Neutrophil (primary cell): Measurements from ENCODE around the gene TBCCD1.
A peak's percentile ranks its signal among the peaks of the same experiment; 100 is the strongest.
"Not testable (repeated sequence)": the region's sequence is repeated elsewhere in the genome, so short reads cannot be mapped to it uniquely, and the experiment has no call there.

ENCODE experiments used
- H3K27ac ChIP-seq: fragments of 200-600 bp; sonication (generic); 2 replicates; pipeline ENCODE4 v1.5.1; 2016; ENCODE audit warnings: mild to moderate bottlenecking, moderate library complexity
- H3K27me3 ChIP-seq: fragments of 200-600 bp; sonication (generic); 2 replicates; pipeline ENCODE4 v1.6.0; 2016; ENCODE audit warnings: mild to moderate bottlenecking
- H3K36me3 ChIP-seq: fragments of 200-600 bp; sonication (generic); 2 replicates; pipeline ENCODE4 v1.5.1; 2017
- H3K4me1 ChIP-seq, 2 experiments: fragments of 200-600 bp in 1 of 2; sonication (generic) in 1 of 2; 1 replicate in 1 of 2; 2 replicates in 1 of 2; pipeline versions ENCODE4 v1.5.1 to v1.6.1; 2013 to 2016; ENCODE audit warnings: low read depth in 1 of 2, low read length in 1 of 2, mild to moderate bottlenecking in 1 of 2, moderate library complexity in 1 of 2; ENCODE audit not compliant: control insufficient read depth in 1 of 2, insufficient read depth in 1 of 2
- H3K4me3 ChIP-seq, 2 experiments: fragments of 200-600 bp in 1 of 2; sonication (generic) in 1 of 2; 1 replicate in 1 of 2; 2 replicates in 1 of 2; pipeline ENCODE4 v1.5.1; 2013 to 2016; ENCODE audit warnings: low read depth in 1 of 2, low read length in 1 of 2, mild to moderate bottlenecking in 1 of 2, moderate library complexity in 1 of 2
- H3K9me3 ChIP-seq: fragments of 200-600 bp; sonication (generic); 2 replicates; pipeline ENCODE4 v1.5.1; 2016
- TF ChIP-seq, protein P1 (sequence below): fragments of 200-600 bp; sonication (generic); IDR thresholded peaks from 2 replicates; pipeline ENCODE4 v1.5.1; 2016; ENCODE audit warnings: antibody characterized with exemption

TBCCD1 gene

DNA sequence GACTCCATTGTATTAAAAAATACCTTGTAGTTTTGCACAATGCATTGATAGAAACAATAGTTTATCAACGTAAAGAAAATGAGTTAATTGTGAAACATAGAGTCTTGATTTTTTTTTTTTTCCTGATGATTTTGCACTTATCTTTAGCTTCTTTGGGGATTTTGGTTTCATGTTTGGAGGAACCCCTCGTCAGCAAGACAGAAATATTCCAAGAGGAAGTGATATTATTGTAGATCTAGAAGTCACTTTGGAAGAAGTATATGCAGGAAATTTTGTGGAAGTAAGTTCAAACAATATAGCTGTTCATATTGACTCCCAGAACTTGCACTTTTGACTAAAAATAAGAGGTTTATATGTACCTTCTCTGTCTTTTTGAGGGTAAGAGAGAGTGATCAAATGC is 10.4 kb upstream of the TBCCD1 start:
- H3K4me3 ChIP-seq: no peak overlapping the region
- H3K4me1 ChIP-seq: no peaks in the 10 kb centered on the region
- peaks cover 66% of the 10 kb centered on the region for H3K36me3 ChIP-seq
- TF ChIP-seq, protein P1, sequence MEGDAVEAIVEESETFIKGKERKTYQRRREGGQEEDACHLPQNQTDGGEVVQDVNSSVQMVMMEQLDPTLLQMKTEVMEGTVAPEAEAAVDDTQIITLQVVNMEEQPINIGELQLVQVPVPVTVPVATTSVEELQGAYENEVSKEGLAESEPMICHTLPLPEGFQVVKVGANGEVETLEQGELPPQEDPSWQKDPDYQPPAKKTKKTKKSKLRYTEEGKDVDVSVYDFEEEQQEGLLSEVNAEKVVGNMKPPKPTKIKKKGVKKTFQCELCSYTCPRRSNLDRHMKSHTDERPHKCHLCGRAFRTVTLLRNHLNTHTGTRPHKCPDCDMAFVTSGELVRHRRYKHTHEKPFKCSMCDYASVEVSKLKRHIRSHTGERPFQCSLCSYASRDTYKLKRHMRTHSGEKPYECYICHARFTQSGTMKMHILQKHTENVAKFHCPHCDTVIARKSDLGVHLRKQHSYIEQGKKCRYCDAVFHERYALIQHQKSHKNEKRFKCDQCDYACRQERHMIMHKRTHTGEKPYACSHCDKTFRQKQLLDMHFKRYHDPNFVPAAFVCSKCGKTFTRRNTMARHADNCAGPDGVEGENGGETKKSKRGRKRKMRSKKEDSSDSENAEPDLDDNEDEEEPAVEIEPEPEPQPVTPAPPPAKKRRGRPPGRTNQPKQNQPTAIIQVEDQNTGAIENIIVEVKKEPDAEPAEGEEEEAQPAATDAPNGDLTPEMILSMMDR: no peak
- no peaks in the 10 kb centered on the region for H3K9me3 ChIP-seq
- H3K27ac ChIP-seq: no peak overlapping the region
- no peaks in the 10 kb centered on the region for H3K27me3 ChIP-seq

- H3K4me3 ChIP-seq: peak overlapping the region; percentile 83 to 94
- no peaks in the 10 kb centered on the region for H3K9me3 ChIP-seq
- H3K27ac ChIP-seq: peak overlapping the region; percentile 93
- TF ChIP-seq, protein P1: no peak
- H3K4me1 ChIP-seq: peaks cover 31 to 32% of the 10 kb centered on the region in 2 experiments
- H3K36me3 ChIP-seq: peaks cover 25% of the 10 kb centered on the region
- no peaks in the 10 kb centered on the region for H3K27me3 ChIP-seq
Observed at GRCh38 chr3:186571644-186572013, 4.5 kb upstream of the TBCCD1 start.

GRCh38 chr3:186570941-186571643 is 4.0 kb upstream of the TBCCD1 start:
- peak overlapping the region; percentile 83 to 94 for H3K4me3 ChIP-seq
- TF ChIP-seq, protein P1: no peak
- peaks cover 36% of the 10 kb centered on the region in 2 experiments for H3K4me1 ChIP-seq
- H3K27ac ChIP-seq: peak overlapping the region; percentile 93
- peaks cover 19% of the 10 kb centered on the region for H3K36me3 ChIP-seq
- H3K9me3 ChIP-seq: no peaks in the 10 kb centered on the region
- no peaks in the 10 kb centered on the region for H3K27me3 ChIP-seq

DNA sequence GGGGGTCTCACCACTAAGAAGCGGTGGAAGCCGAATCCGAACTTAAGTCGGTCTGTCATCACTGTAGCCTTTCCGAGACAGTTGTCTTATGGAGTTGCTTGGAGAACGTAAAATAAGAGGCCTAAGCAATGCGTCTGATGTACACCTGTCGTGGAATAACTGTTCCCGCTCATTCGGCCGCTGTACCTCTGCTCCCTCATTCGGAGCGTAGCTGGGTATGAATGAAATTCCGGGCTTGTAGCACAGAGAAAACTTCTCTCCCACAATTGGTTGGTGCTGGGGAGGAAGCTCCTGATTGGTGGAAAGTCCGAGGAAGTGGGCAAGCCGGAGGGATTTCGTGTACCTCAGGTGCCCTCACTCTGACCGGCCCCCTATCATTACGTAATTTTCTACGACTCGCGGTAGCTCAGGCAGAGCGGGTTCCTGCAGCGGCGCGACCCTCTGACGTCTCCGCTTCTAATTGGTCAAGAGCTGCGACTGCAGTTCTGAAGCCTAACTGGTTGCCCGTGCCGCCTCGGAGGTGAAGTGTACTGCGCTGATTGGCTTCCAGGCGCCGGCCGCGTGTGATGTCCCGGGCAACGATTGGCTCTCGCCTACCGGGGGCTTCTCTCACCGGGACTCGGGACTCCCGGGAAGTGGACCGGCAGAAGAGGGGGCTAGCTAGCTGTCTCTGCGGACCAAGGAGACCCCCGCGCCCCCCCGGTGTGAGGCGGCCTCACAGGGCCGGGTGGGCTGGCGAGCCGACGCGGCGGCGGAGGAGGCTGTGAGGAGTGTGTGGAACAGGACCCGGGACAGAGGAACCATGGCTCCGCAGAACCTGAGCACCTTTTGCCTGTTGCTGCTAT is 3.2 kb upstream of the TBCCD1 start, which contains the start of gene DNAJB11:
Gene DNAJB11, plus strand, starts transcription at position 625 of the 845 bp plus-strand sequence. Its CDS starts 178 bp downstream, at position 803.
- peaks cover 12% of the 10 kb centered on the region for H3K36me3 ChIP-seq
- H3K9me3 ChIP-seq: no peaks in the 10 kb centered on the region
- TF ChIP-seq, protein P1: peak; percentile 74
- H3K4me3 ChIP-seq: peak within 1 kb of the TSS; percentile 83 to 94
- peak within 1 kb of the TSS; percentile 93 for H3K27ac ChIP-seq
- H3K4me1 ChIP-seq: peaks cover 36% of the 10 kb centered on the region in 2 experiments
- H3K27me3 ChIP-seq: no peaks in the 10 kb centered on the region

GRCh38 chr3:186569779-186570095 is 2.6 kb upstream of the TBCCD1 start:
- Histone ChIP-seq H3K27me3 (no peaks in the 10 kb centered on the region), H3K4me3 (peak overlapping the region; percentile 83 to 94), H3K4me1 (peaks cover 36% of the 10 kb centered on the region in 2 experiments), H3K36me3 (peaks cover 11% of the 10 kb centered on the region), H3K27ac (peak overlapping the region; percentile 93), H3K9me3 (no peaks in the 10 kb centered on the region)
- TF ChIP-seq, protein P1: no peak

DNA sequence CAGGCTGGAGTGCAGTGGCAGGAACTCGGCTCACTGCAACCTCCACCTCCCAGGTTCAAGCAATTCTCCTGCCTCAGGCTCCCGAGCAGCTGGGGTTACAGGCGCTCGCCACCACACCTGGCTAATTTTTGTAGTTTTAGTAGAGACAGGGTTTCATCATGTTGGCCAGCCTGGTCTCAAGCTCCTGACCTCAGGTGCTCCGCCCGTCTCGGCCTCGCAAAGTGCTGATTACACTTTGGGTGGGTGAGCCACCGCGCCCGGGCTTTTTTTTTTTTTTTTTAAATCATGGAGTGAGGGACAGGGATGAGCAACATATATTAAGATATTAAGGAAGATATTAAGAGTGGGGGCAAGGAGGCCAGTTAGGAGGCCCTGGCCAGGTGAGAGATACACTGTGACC is 2.2 kb upstream of the TBCCD1 start:
- peaks cover 36% of the 10 kb centered on the region in 2 experiments for H3K4me1 ChIP-seq
- peaks cover 11% of the 10 kb centered on the region for H3K36me3 ChIP-seq
- not testable (repeated sequence) for H3K9me3 ChIP-seq, H3K27me3 ChIP-seq
- H3K27ac ChIP-seq: peak overlapping the region; percentile 93
- H3K4me3 ChIP-seq: peak overlapping the region; percentile 83 to 94
